CD8-positive, alpha-beta memory T cell (primary cell): ENCODE measurements around the gene ROCK2. TPM values are rescaled to one million over a fixed set of nuclear protein-coding genes. Genes with fewer than 3 reads are reported as not detected.

Experiments
- CTCF ChIA-PET: fragments of 350-600 bp; sonication (Branson Sonifier 250); formaldehyde crosslinking; loops from one replicate; lab custom pipeline; 2021; ENCODE audit warnings: antibody characterized with exemption; lab: Charles Lee
- POLR2A ChIA-PET: fragments of 350-600 bp; sonication (Branson Sonifier 250); formaldehyde crosslinking; loops from one replicate; lab custom pipeline; 2021; ENCODE audit warnings: antibody characterized with exemption; lab: Charles Lee
- DNase-seq, 5 donors: peaks; one replicate each; pipeline versions ENCODE4 v3.0.0 to v3.0.0-alpha.2; 2020 to 2022; ENCODE audit warnings: mixed read lengths in 1 of 5
- H3K27ac ChIP-seq: one replicate; pipeline ENCODE4 v1.7.0; 2013; ENCODE audit warnings: low read depth, mild to moderate bottlenecking, low read length, moderate library complexity
- H3K27me3 ChIP-seq: 2 replicates; pipeline ENCODE4 v1.7.0; 2013; ENCODE audit warnings: low read length, mild to moderate bottlenecking; ENCODE audit not compliant: insufficient read depth, poor library complexity, severe bottlenecking
- H3K36me3 ChIP-seq: 2 replicates; pipeline ENCODE4 v1.7.0; 2013; ENCODE audit warnings: mild to moderate bottlenecking, low read length, moderate library complexity; ENCODE audit not compliant: insufficient read depth
- H3K4me1 ChIP-seq: 2 replicates; pipeline ENCODE4 v1.7.0; 2013; ENCODE audit warnings: mild to moderate bottlenecking, low read length, moderate library complexity; ENCODE audit not compliant: insufficient read depth
- H3K4me3 ChIP-seq: 2 replicates; pipeline ENCODE4 v1.7.0; 2013; ENCODE audit warnings: mild to moderate bottlenecking, low read length
- H3K9me3 ChIP-seq: 2 replicates; pipeline ENCODE4 v1.7.0; 2013; ENCODE audit warnings: mild to moderate bottlenecking, low read length
- H3K27ac Mint-ChIP-seq, 8 donors: one replicate each; pipeline ENCODE4 v1.8.0; 2020 to 2021; ENCODE audit warnings: mixed read lengths in 8 of 8, mild to moderate bottlenecking in 6 of 8, inconsistent platforms in 3 of 8, moderate library complexity in 3 of 8
- H3K27me3 Mint-ChIP-seq, 2 donors: one replicate each; pipeline ENCODE4 v1.8.0; 2020 to 2021; ENCODE audit warnings: mixed read lengths in 2 of 2, mild to moderate bottlenecking in 1 of 2, moderate library complexity in 1 of 2
- H3K36me3 Mint-ChIP-seq, 3 donors: one replicate each; pipeline ENCODE4 v1.8.0; 2020 to 2021; ENCODE audit warnings: mixed read lengths in 3 of 3, inconsistent platforms in 1 of 3, mild to moderate bottlenecking in 1 of 3
- H3K4me1 Mint-ChIP-seq, 3 donors: one replicate each; pipeline ENCODE4 v1.8.0; 2020 to 2021; ENCODE audit warnings: mixed read lengths in 3 of 3, inconsistent platforms in 1 of 3, mild to moderate bottlenecking in 1 of 3
- H3K4me3 Mint-ChIP-seq, 7 donors: one replicate each; pipeline ENCODE4 v1.8.0; 2020 to 2021; ENCODE audit warnings: mixed read lengths in 7 of 7, mild to moderate bottlenecking in 6 of 7, moderate library complexity in 4 of 7, inconsistent platforms in 2 of 7
- H3K9me3 Mint-ChIP-seq, 5 donors: one replicate each; pipeline ENCODE4 v1.8.0; 2020 to 2022; ENCODE audit warnings: mixed read lengths in 5 of 5, mild to moderate bottlenecking in 3 of 5, moderate library complexity in 2 of 5, inconsistent platforms in 1 of 5
- polyA plus RNA-seq: library from polyadenylated mRNA; unstranded; fragments of 300-500 nt; fragmentation: Illumina TruSeq; gene quantifications from one replicate; pipeline ENCODE4 v1.2.3, GENCODE V29; 2021
- total RNA-seq, 2 experiments: library from RNA; stranded (reverse); gene quantifications; one replicate each; pipeline ENCODE4 v1.2.3, GENCODE V29; 2021

Gene ROCK2
- total and polyA plus RNA-seq, 3 experiments from 2014 or later, result 15.5 to 22.9 (median 19.5) TPM

GRCh38 chr2:11187083-11187619 is 157.3 kb downstream of the ROCK2 start:
- H3K9me3 ChIP-seq, result no peaks in the 10 kb centered on the region
- Mint-ChIP-seq H3K4me3 (no peak overlapping the region), H3K9me3 (no peaks in the 10 kb centered on the region), H3K27me3 (no peaks in the 10 kb centered on the region), H3K36me3 (peaks cover 3 to 71% (median 12%) of the 10 kb centered on the region in 3 donors), H3K27ac (no peak overlapping the region), H3K4me1 (no peaks in the 10 kb centered on the region)
- H3K36me3 ChIP-seq, result peaks cover 4% of the 10 kb centered on the region
- no peak overlapping the region for H3K27ac ChIP-seq
- H3K27me3 ChIP-seq, result no peaks in the 10 kb centered on the region
- ChIA-PET POLR2A (no interaction called here), CTCF (no interaction called here)
- H3K4me3 ChIP-seq, result no peak overlapping the region
- H3K4me1 ChIP-seq, result no peaks in the 10 kb centered on the region
- no peak for DNase-seq

GRCh38 chr2:11186145-11186544 is 158.3 kb downstream of the ROCK2 start:
- Histone ChIP-seq H3K27ac (no peak overlapping the region), H3K27me3 (no peaks in the 10 kb centered on the region), H3K4me1 (no peaks in the 10 kb centered on the region), H3K4me3 (no peak overlapping the region), H3K36me3 (peaks cover 4% of the 10 kb centered on the region), H3K9me3 (no peaks in the 10 kb centered on the region)
- Mint-ChIP-seq H3K4me3 (no peak overlapping the region), H3K9me3 (no peaks in the 10 kb centered on the region), H3K27me3 (no peaks in the 10 kb centered on the region), H3K36me3 (peaks cover 3 to 69% (median 12%) of the 10 kb centered on the region in 3 donors), H3K27ac (peak overlapping the region in 1 of 8 donors; percentile 14), H3K4me1 (no peaks in the 10 kb centered on the region)
- ChIA-PET POLR2A (no interaction called here), CTCF (no interaction called here)
- DNase-seq, result no peak

DNA sequence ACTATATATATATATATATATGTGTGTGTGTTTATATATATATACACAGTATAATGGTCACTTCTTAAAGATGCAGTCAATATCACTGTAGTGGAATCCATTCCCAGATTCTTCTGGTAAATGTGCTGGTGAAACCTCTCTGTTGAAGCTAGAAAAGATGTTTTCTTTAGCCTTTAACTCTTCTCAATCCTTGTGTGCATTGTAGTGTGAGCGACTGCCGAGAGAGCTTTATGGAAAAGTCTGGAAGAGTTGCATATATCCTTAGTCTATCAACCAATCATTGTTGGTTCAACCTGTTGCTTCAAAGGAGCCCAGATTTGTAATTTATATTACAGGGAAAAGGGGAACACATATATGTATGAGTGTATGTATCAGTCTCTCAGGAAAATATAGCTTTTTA is 161.5 kb downstream of the ROCK2 start:
- Mint-ChIP-seq H3K36me3 (peaks cover 3 to 73% (median 14%) of the 10 kb centered on the region in 3 donors), H3K4me3 (no peak overlapping the region), H3K4me1 (no peaks in the 10 kb centered on the region), H3K9me3 (no peaks in the 10 kb centered on the region), H3K27ac (peak overlapping the region in 1 of 8 donors; percentile 2), H3K27me3 (no peaks in the 10 kb centered on the region)
- no peaks in the 10 kb centered on the region for H3K9me3 ChIP-seq
- peaks cover 4% of the 10 kb centered on the region for H3K36me3 ChIP-seq
- H3K4me1 ChIP-seq, result no peaks in the 10 kb centered on the region
- CTCF ChIA-PET, result interaction anchor here (1.9 kb wide), 1 partner anchor 50 kb away, joined by 9 read pairs; a partner anchor contains a TSS
- no peaks in the 10 kb centered on the region for H3K27me3 ChIP-seq
- DNase-seq, result no peak
- POLR2A ChIA-PET, result no interaction called here
- H3K4me3 ChIP-seq, result no peak overlapping the region
- H3K27ac ChIP-seq, result no peak overlapping the region

DNA sequence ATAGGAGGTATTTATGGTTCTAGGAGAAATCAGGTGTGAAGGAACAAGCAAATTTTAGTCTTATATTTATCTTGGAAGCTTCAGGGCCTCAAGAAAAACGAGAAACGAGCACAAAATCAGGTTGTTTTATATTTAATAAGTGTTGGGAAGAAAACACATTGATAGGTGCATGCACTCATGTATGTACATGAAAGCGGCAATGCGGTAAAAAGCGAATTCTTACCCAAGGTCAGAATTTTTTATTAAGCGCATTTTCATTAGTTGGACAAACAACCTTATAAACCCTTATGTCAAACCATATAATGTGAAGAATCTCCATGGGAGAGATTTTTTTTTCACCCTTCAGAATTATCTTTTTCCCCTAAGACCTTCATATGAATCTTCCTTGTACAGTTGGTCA is 163.8 kb downstream of the ROCK2 start:
- peaks cover 3 to 4% (median 4%) of the 10 kb centered on the region in 3 donors for H3K4me1 Mint-ChIP-seq
- CTCF ChIA-PET, result no interaction called here
- POLR2A ChIA-PET, result no interaction called here

DNA sequence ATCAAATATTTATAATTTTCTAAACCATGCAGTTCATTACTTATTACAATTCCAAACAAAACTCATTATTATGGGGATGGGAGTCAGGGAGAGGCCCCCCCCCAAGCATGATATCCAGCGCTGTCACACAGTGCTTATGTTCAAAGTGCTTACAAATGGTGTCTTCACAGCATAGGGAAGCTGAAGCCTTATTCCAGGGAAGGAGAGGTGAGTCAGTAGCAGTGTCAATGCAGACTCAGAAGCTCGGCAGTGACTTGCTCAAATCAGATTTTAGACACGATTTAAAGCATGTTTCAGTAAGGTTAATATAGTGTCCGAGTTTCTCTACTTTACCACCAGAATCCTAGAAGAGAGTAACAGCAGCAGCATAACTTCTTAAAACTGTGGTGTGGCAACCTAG is 164.5 kb downstream of the ROCK2 start:
- H3K36me3 Mint-ChIP-seq, result peaks cover 3 to 54% (median 17%) of the 10 kb centered on the region in 3 donors

More for the DNA sequence above, 163.8 kb downstream of the ROCK2 start:
- Mint-ChIP-seq H3K27me3 (no peaks in the 10 kb centered on the region), H3K4me3 (no peak overlapping the region), H3K9me3 (no peaks in the 10 kb centered on the region), H3K27ac (peak overlapping the region in 1 of 8 donors; percentile 27), H3K36me3 (peaks cover 3 to 60% (median 13%) of the 10 kb centered on the region in 3 donors)
- H3K27ac ChIP-seq, result no peak overlapping the region
- no peak overlapping the region for H3K4me3 ChIP-seq
- H3K36me3 ChIP-seq, result peaks cover 4% of the 10 kb centered on the region
- no peaks in the 10 kb centered on the region for H3K27me3 ChIP-seq
- H3K4me1 ChIP-seq, result peaks cover 3% of the 10 kb centered on the region
- no peak for DNase-seq
- H3K9me3 ChIP-seq, result no peaks in the 10 kb centered on the region

DNA sequence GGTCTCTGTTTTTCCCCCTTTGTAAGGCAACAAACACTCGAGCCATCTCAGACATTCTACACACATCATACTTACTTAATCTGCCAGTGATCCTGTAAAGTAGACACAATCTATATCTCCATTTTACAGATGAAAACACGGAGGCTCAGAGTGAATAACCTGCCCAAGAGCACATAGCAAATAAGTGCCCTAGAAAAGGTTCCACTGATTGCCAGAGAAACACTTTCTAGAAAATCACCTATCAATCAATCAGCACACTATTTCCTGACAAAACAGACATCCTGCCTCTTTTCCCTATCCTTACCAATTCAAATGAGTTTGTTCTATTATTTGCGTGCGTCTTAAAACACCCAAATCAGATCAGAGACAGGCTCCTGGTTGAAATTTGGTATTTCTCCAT is 165.2 kb downstream of the ROCK2 start:
- no peak overlapping the region for H3K4me3 ChIP-seq
- peaks cover 11% of the 10 kb centered on the region for H3K4me1 ChIP-seq
- no peak for DNase-seq
- CTCF ChIA-PET, result no interaction called here
- Mint-ChIP-seq H3K36me3 (peaks cover 3 to 50% (median 15%) of the 10 kb centered on the region in 3 donors), H3K4me3 (no peak overlapping the region), H3K27me3 (no peaks in the 10 kb centered on the region), H3K9me3 (no peaks in the 10 kb centered on the region), H3K4me1 (peaks cover 11 to 12% (median 12%) of the 10 kb centered on the region in 3 donors), H3K27ac (peak overlapping the region in 2 of 8 donors; percentile 25 to 26)
- H3K27me3 ChIP-seq, result no peaks in the 10 kb centered on the region
- POLR2A ChIA-PET, result no interaction called here
- H3K27ac ChIP-seq, result no peak overlapping the region
- peaks cover 4% of the 10 kb centered on the region for H3K36me3 ChIP-seq
- H3K9me3 ChIP-seq, result no peaks in the 10 kb centered on the region

More for the DNA sequence above, 164.5 kb downstream of the ROCK2 start:
- Histone ChIP-seq H3K27me3 (no peaks in the 10 kb centered on the region), H3K27ac (no peak overlapping the region), H3K36me3 (peaks cover 4% of the 10 kb centered on the region), H3K9me3 (no peaks in the 10 kb centered on the region), H3K4me3 (no peak overlapping the region), H3K4me1 (peaks cover 10% of the 10 kb centered on the region)
- Mint-ChIP-seq H3K9me3 (no peaks in the 10 kb centered on the region), H3K4me1 (peaks cover 10 to 11% (median 11%) of the 10 kb centered on the region in 3 donors), H3K27me3 (no peaks in the 10 kb centered on the region), H3K4me3 (no peak overlapping the region), H3K27ac (peak overlapping the region in 1 of 8 donors; percentile 17)
- CTCF ChIA-PET, result no interaction called here
- DNase-seq, result no peak
- POLR2A ChIA-PET, result no interaction called here

- ChIA-PET CTCF (no interaction called here), POLR2A (no interaction called here)
- Mint-ChIP-seq H3K27ac (no peak overlapping the region), H3K36me3 (peaks cover 3 to 49% (median 15%) of the 10 kb centered on the region in 3 donors), H3K4me3 (no peak overlapping the region), H3K4me1 (peaks cover 11 to 12% (median 12%) of the 10 kb centered on the region in 3 donors), H3K27me3 (no peaks in the 10 kb centered on the region), H3K9me3 (no peaks in the 10 kb centered on the region)
- Histone ChIP-seq H3K4me3 (no peak overlapping the region), H3K9me3 (no peaks in the 10 kb centered on the region), H3K36me3 (peaks cover 2% of the 10 kb centered on the region), H3K27ac (no peak overlapping the region), H3K4me1 (peaks cover 11% of the 10 kb centered on the region), H3K27me3 (no peaks in the 10 kb centered on the region)
- DNase-seq, result no peak
These were observed 166.4 kb downstream of the ROCK2 start for GRCh38 chr2:11177871-11178690.

DNA sequence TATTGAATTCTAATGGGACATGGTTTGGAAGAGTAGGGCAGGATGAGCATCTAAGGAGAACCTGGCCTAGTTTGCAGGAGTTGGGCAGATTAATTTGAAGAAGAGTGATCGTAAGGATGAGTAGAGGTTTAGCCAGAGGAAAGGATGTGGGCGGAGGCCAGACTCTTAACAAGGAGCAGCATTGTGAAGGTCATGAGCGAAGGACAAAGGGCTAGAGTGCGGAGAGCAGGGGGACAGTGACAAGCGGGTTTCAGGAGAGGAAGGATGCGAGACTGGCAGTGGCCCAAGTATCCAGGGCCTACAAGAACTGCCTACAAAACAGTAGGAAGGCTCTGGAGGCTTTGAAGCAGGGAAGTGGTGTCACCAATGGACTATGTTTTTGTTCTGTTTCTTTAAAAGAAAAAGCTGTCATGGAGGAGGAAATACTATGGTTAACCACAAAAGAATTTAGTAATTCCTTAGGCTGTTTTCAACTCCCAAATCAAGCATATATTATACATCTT is 169.1 kb downstream of the ROCK2 start:
- H3K27ac Mint-ChIP-seq, result peak overlapping the region; percentile 1 to 91 (median 67)
- no peaks in the 10 kb centered on the region for H3K9me3 ChIP-seq
- DNase-seq, result no peak
- ChIA-PET CTCF (no interaction called here), POLR2A (no interaction called here)
- no peaks in the 10 kb centered on the region for H3K27me3 ChIP-seq
- no peak overlapping the region for H3K27ac ChIP-seq
- H3K36me3 ChIP-seq, result no peaks in the 10 kb centered on the region
- H3K36me3 Mint-ChIP-seq, result peaks cover 3 to 38% (median 15%) of the 10 kb centered on the region in 3 donors
- peaks cover 11% of the 10 kb centered on the region for H3K4me1 ChIP-seq
- peak overlapping the region in 1 of 7 donors; percentile 54 for H3K4me3 Mint-ChIP-seq
- no peaks in the 10 kb centered on the region for H3K9me3 Mint-ChIP-seq
- H3K27me3 Mint-ChIP-seq, result no peaks in the 10 kb centered on the region
- no peak overlapping the region for H3K4me3 ChIP-seq
- peaks cover 11 to 12% (median 12%) of the 10 kb centered on the region in 3 donors for H3K4me1 Mint-ChIP-seq
